GM21515 (cell line): Measurements from ENCODE around the gene C2orf92.
A peak's percentile ranks its signal among the peaks of the same experiment; 100 is the strongest.
"Not testable (repeated sequence)": the region's sequence is repeated elsewhere in the genome, so short reads cannot be mapped to it uniquely, and the experiment has no call there.

Experiments used
- ATAC-seq: cut with Tn5 transposase; IDR thresholded peaks from one replicate; pipeline ENCODE4 v1.9.1; 2021; ENCODE audit not compliant: unreplicated experiment

The C2orf92 gene

DNA sequence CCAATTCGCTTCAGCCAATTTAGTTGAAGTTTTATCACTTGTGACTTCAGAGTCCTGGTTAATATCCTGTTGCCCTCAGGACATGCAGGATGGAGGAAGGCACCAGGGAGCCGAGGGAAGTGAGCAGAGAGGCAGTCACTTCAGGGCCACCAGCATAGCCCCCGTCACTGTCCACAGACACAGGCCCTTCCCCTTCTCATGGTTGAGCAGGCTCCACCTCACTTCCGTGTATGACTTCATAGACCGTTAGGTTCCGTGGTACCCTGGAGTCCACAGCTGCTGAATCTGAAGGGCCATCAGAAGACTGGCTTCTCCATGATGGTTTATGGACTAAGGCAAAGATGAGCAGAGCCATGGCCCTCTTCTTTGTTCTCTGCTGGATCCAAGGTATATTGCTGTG lies at the start of gene C2orf92:
C2orf92 (plus strand) TSS at position 266 of the 400 bp plus-strand sequence; CDS start at position 342, 76 bp downstream.
- no peak for ATAC-seq

DNA sequence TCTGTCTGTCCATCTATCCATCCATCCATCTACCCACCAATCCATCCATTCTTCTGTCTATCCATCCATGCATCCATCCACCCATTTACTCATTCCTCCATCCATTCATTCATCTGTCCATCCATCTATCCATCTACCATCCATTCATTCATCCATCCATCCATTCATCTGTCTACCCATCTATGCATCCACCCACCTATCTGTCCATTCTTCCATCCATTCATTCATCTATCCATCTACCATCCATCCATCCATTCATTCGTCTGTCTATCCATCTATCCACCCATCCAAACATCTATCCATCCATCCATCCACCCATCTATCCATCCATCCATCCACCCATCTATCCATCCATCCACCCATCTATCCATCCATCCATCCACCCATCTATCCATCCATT lies 49.0 kb upstream of the C2orf92 start:
- not testable (repeated sequence) for ATAC-seq

DNA sequence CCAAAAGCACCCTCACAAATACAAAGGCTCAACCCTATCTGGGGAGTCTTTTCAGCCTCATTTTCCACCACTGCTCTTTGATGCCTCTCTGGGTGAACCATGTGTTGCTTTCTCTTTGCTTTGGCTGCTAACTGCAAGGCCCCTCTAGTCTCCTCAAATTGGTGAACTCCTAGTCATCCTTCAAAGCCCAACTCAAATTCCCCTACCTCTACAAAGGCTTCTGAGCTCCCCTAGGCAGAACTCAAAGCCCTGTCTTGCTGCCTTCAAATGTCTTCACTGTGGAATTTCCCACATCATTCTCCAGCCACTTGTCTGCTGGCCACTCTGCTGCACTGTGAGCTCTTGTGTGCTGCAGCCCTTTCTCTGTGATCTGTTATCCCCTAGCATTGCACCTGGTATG lies 46.5 kb upstream of the C2orf92 start:
- ATAC-seq: not testable (repeated sequence)

DNA sequence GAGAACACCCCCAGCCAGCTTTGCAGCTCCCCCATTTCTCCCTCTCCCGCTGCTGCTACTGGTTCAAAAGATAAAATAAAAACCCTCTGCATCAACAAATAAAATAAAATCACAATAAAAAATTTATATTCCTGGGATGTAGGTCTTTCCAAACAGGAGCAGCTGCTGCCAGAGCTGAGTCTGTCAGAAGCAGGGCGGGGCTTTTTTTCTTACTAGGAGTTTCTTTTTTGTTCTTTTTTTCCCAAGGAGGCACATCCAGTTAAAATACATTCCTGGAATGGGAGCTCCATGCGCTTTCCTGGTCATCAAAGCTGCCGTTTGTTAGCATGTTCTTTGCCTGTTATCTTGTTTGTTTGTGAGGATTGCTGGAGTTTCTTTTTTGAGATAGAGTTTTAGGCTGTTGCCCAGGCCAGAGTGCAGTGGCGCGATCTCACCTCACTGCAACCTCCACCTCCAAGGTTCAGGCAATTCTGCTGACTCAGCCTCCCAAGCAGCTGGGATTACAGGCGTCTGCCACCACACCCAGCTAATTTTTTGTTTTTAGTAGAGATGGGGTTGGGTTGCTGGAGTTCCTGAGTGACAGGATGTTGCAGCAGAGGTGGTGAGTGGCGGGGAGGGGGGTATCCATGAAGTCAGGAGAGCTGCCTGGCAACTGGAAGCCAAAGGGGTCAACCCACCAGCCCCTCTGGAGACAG lies 44.0 kb upstream of the C2orf92 start:
- ATAC-seq: not testable (repeated sequence)

DNA sequence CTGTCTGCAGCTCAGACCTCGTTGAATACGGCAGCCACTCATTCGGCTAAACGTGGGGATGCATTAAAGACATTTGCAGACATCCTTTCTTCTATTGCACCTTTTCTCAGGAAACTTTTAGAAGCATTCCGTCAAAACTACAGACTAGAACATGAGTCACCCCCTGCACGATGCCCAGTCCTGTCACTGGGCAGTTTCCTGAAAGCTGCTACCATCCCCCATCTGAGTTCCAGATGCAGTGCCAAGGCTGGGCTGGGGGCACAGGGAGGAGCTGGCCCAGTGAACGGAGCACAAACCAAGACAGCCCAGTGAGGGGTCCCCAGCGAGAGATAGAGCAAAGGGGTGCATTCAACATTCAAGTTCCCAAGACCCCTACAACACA lies 43.5 kb upstream of the C2orf92 start:
- not testable (repeated sequence) for ATAC-seq

DNA sequence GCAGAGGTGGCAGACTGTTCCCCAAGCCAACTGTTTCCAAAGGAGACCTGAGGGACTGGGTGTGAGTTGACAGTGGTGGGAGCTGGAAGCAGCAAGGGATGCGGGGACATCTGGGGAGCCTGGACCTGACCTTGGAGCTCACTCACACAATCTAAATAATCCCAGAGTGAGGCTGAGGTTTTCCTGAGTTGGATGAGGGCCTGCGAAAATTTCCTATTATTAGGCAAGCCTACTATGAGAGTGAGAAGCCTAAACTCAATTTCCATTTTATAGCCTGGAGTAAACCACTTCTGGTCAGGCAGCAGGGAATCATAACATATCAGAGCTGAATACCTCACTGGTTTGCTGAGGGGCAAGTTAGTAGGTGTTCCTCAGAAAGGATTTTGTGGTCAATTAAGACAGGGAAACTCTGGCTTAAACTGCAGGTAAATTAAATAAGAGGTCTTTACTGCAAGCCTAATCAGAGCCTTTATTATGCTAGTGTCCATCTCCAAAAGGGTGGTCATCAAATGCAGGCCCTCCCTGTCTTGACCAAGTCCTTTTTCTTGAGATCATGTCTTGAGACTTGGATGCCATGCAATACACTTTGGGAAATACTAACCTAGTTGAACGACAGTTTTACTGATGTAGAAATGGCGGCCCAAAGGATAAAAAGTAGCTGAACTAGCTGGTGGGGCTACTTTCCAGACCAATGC lies 25.3 kb upstream of the C2orf92 start:
- no peak for ATAC-seq

DNA sequence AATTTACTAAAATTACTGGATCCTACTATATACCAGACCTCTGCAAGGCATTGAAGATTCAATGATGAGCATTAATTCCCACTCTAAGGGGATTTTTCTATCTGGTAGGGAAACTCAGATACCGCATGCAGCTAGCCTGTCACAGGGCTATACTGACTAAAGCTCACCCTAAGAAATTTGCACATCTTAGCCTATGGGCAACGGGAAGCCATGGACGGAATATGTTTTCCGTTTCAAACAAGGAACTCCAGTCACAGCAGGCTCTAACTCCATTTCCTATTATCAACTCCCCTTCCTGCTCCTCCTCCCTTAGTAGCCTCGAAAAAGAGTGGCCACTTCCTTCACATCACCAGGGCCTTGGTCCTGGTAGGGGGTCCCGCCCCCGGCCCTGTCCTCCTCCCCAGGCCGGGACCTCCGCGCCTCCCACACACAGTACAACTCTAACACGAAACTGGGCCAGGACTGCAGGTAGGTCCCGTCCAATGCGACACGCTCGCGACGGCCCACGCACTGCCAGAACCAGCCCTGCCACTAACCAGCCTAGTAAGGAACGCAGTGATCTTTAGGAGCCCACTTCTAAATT lies 24.3 kb upstream of the C2orf92 start:
- ATAC-seq: peak; percentile 36

DNA sequence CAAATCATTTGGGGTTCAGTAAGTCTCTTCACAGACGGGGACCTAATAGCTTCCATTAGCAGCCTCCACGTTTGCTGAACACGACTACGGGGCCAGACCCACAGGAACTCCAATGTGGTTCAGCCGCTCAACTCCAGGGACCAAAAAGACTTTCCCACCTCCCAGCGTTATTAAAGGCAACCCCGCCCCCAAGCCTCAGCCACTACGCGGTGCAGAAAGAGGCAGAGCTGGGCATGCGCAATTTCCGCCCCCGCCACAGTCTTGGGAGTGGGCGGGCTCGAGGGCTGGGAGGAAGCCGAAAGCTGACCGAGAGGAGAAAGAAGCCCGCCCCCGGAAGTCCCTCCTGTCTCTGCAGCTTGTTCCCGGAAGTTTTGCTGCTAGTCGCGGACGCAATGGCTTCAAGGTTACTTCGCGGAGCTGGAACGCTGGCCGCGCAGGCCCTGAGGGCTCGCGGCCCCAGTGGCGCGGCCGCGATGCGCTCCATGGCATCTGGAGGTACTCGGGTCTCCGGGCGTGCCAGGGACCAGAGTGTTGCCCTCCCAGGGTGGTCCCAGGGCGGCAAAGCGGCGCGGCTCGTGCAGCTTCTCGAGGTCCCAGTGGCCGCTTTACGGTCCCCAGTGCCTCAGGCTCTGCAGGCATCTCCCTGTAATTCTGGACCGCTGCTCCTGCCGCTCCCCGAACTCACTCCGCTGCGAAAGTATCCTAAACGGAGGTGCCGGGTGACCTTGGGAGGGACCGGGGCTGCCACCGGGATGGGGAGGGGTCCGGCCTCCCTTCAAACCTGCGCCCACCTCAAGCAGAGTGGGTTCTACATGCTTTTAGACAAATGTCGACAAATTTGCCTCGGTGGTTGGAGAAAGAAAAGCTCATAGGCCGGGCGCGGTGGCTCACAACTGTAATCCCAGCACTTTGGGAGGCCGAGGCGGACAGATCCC lies 23.6 kb upstream of the C2orf92 start, which contains the start of gene COX5B:
COX5B (plus strand) TSS at position 368 of the 935 bp plus-strand sequence; CDS start at position 393, 25 bp downstream.
- ATAC-seq: peak; percentile 90

DNA sequence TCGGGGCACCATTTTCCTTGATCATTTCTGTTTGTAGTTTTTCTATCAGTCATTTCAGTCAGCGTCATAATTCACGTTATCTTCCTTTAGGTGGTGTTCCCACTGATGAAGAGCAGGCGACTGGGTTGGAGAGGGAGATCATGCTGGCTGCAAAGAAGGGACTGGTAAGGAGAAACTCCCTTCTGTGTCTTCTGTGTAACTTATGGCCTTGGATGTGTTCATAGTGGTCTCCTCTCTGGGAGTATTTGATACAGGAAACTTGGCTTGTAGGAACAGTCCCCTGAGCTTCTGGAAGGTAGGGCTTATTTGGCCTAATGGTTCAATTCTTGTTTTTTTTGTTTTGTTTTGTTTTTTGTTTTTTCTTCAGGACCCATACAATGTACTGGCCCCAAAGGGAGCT lies 22.5 kb upstream of the C2orf92 start:
- no peak for ATAC-seq

DNA sequence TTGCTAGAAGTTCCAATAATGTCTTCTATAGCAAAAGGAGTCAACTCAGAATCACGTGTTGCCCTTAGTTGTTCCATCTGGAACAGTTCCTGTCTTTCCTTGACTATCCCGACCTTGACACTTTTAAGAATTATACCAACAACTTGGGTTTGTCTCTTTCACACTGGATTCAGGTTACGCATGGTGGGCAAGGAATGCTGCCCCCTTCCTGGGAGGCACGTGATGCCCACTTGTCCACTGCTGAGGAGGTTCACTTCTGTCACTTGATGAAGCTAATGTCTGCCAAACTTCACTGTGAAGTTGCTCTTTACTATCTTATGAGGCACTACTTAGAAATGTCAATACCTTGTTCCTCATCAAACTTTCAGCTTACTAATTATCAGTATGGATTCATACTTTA lies 18.4 kb upstream of the C2orf92 start:
- ATAC-seq: no peak

DNA sequence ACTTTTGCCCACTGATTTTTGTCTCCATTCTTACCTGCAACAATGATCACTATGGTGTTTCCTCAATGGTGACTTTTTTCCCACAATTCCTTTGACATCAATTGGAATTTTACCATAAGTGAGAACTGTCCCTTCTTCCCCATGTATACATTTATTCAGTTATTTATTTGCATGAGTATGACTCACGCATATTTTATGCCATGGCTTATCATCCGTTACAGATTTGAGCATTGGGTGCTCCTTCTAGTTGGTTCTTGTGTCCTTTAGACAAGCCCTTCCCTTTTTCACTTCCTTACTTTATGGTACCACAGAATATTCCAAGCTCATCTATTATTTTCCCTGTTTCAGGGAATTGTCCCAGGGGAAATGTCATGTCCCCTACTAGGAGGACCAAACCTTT lies 16.0 kb upstream of the C2orf92 start:
- ATAC-seq: no peak

DNA sequence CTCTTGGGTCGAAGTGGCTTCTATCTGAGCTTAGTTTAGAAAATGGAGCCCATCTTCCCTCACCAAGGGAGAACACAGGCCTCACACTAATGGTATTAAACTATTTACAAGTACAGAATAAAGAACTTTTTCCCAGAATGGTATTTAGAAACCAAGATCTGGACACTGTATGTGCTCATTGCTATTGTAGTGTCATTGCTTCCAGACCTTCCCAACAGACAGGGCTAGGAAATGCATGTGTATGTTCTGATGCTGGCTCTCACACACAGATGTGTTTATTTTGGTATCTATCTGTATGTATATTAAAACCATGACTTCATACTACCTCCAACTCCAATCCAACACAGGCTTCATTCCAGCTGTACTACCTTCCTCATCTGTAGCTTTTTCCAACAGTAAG lies 15.6 kb upstream of the C2orf92 start:
- ATAC-seq: no peak

DNA sequence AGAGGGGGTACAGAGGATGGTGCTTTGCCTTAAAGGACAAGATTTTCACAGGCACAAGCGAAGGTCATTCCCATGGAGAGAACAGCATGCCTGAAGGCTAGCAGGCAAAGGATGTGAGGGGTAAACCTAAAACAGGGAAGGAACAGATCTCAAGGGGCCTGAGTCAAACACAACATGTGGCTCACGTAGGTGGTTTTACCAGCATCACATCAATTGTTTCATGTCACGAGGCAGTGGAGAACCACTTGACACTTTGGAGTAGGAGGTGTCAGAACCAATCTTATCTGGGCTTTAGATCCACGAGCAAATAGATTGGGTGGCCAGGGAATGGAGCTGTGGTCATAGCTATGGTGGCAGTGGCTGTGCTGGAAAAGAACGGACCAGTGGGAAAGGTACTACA lies 15.2 kb upstream of the C2orf92 start:
- no peak for ATAC-seq

DNA sequence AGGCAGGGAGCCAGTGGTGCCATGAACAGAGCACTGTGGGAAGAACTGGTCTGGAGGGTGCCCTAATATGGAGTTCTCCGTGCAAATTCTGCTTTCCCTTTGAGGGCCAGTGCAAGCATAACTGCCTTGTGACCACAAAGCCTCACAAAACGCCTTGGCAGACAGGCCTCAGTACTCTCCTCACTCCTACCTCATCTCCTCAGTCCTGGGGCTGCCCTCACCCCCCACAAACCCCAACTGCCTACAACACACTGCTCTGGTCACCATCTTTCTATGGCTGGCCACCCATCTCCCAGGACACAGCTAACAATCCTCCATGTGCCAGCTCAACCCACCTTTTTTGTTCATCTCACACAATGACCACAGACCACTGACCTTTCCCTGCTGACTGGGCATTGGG lies 14.7 kb upstream of the C2orf92 start:
- ATAC-seq: no peak

DNA sequence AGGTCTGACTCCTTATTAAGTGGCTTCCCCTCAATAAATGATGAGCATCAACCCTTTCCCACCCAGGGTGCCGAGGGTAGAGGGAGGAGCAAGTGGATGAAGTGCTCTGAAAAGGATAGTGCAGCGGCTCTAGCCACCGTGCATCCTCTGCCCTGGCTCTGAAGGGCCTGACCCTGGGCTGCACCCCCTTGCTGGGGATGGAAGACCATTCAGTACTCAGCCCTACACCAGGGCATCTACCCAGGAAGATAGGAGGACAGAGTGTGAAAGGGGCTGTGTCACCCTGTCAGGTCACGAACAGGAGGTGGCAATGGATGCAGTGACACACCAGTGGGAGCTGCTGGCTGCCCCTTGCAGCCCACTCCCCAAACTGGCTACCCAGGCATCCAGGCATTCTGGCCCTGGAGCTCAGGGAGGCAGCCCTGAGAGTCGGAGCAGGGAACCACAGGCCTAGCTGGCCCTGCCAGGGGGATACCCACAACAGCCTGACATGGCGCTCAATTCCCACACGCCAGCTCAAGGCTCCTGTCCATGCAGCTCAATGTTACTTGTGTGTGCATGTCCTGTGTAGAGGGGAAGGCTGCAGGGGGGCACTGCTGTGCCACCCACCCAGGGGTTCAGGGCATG lies 13.3 kb upstream of the C2orf92 start:
- no peak for ATAC-seq

DNA sequence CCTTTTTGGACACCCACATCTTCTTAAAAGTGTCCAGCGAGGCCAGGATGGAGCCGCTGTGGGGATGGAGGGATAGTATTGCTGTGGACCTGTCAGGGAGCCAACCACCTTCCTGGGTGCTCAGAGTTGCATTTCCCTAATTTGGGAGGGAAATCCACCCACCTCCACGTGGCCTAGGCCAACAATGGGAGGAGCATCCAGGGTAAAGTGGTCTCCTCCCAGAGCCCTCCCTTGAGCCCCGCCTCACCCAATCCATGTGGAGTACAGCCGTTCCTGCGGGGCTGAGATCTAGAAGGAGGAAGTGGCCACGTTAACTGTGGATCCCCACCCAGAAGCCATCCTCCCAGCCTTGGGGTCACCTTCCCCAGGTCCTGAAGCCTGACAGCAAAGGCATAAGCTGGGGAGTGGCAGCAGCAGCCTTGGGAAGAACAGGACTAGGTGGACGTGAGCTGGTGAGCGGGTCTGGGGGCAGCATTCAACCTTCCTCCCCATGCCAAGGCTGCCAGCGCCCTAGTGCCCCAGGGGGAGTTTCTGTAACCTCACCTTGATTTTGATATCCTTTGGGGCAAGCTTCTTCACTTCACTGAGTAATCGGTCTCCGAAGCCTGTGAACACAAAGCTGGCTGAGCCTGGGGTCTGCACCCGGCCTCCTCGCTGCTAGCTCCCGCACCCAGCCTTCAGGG lies 12.5 kb upstream of the C2orf92 start:
- no peak for ATAC-seq

DNA sequence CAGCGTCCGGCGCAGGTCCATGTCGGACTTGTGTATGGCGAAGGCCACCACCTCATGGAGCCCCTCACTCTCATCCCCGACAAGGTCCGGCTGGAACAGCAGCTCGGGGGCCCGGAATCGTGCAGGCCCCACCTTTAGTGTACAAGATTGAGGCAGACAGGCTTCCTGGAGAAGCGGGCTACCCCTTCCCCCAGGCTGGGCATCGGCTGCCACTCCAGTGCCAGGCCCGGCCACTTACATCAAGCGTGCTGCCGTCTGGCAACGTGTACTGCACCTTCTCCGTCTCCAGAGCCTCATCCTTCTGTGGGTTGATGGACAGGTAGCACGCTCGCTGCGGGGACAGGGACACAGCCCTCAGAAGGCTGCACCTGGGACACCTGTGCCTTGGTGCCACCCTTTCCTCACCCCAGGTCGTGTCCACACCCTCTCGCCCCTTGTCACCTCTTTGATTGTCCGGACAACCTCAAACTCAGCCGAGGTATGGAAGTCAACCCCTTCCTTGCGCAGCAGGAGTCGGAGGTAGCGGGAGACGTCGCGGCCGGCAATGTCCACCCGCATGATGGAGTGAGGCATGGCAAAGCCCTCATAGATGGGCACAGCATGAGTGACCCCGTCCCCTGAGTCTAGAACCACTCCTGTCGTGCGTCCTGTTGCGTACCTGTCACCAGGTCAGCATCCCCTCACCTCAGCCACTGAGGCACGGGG lies 11.4 kb upstream of the C2orf92 start:
- no peak for ATAC-seq

DNA sequence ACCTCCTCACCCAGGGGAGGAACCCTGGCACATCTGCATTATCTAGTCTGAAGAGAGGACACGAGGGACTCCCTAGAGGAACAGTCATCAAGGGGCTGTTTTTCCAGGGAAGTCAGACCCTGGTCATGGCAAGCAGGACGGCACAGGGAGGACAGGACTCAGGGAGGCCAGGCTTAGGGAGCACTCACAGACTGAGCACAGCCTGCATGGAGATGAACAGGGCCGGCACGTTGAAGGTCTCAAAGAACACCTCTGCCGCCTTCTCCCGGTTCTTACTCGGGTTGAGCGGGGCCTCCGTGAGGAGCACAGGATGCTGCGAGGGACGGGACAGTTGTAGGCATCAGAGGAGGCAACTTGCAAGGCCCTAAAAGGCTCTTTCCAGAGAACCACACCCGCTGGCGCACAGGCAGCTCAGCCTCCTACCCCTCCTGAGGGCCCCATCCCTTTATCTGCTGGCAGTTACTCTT lies 10.8 kb upstream of the C2orf92 start:
- ATAC-seq: no peak
